DMS153 (cell line): ENCODE measurements around the gene PPP1R1A.

Experiments used
- DNase-seq: peaks from one replicate; lab custom pipeline; 2025; lab: John Stamatoyannopoulos, UW

PPP1R1A gene

DNA sequence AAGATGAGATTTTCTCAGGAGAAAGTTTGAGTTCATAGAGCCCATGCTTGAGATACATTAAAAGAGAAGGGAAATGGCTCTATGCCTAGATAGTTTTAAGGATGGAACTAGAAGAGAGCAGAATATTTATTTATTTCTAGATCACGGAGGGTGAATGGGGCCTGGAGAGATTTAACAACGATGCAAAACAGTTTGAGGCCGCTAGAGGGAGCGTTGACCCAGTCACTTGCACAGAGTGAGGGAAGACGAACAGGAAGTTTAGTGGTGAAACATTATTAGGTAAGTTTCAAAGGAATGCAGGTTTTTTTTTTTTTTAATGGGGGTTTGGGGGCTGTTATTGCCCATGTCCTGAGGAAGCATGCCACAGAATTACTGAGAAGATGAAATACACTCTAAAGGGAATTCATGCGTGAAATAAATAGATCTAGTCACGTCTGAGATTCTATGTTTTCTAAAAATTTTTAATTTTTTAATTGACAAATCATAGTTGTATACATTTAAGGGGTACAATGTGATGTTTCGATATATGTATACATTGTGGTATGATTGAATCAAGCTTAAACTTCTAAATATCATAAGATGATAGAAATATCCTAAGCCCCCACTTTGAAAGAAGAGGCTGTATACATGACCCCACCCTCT, 14.8 kb upstream of the PPP1R1A start:
- no peak for DNase-seq

DNA sequence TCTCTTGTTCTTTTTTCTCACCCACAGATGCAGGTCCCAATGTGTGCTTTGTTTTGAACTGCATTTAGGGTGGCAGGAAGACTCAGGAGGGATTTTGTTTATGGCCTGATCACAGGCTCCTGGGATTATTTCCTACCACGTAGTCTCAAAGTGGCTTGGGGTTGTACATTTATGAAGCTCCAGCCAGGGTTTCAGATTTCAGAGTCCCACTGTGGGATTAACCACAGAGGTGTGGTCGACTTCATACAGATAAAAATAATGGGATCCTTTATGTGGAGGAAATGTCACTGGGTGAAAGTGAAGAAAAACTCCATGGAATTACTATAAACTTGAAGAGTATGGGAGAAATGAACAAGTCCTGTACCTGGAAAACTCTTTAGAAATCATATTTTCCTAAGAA, 14.2 kb upstream of the PPP1R1A start:
- no peak for DNase-seq

DNA sequence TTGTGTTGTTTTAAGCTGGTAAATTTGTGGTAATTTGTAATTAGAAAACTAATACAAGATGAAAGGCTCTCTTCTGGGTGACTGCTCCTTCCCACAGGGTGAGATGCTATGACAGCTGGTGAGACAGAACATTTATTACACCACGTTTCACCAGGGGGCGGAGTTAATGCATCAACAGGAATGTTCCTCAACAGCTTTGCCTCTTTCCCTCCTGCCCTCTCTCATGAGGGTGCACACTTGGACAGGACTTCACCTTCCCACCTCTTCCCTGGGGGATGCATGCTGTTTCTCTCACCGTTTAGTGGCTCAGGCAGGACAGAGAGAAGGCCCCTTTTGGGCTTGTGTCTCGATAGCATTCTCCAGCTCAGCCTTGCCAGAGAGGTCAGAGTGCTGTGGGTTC, 13.4 kb upstream of the PPP1R1A start:
- no peak for DNase-seq

DNA sequence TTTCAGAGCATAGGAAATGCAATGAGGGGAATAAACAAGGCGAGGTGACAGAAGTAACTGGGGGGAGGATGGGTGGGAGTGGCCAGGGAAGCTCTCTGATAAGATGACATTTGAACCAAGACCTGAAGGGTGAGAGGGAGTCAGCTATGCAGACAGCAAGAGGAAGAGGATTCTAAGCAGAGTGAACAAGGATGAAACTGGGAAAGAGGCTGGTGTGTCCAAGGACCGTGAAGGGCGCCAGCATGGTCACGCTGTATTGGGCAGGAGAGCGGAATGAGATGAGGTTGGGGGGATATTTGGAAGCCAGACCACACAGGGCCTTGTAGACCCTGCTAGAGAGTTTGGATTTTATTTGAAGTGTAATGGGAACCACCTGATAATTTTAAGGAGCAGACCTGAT, 10.5 kb upstream of the PPP1R1A start:
- DNase-seq: no peak

DNA sequence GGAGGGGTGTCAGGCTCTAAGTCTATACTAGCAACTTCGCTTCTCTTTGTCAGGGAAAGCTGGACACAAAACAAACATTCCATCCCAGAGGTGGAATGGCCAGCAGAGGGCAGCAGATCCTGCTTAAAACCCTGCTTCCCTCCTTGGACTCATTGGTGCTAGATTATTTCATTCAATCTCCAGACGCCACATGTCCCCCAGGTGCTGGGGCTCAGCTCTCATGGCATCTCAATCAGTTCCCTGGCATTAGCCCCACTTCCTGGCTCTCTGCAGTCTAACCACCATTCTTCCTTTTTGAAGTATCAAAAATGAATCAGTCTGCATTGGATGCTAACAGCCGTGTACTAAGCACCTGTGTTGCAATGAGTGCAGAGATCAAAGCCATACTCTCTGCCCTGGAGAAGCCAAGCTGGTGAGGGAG, 8.1 kb upstream of the PPP1R1A start:
- no peak for DNase-seq

DNA sequence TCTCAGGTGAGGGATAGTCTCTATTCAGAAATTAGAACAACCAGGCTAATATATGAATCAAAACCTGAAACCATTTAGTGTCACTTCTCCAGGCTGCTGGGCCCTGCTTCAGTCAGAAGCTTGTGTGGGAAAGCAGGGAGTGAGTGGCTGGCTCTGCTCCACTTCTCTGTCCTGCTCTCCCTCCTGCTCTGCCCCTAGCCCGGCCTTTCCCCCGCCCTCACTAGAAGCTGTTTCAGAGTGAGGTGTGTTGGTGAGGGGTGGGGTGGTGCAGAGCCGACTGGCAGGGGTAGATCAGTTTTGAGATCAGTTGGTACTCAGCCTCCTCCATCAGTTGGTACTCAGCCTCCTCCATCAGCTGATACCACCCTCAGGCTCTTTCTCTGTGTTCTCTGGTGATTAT, 7.0 kb upstream of the PPP1R1A start:
- no peak for DNase-seq

DNA sequence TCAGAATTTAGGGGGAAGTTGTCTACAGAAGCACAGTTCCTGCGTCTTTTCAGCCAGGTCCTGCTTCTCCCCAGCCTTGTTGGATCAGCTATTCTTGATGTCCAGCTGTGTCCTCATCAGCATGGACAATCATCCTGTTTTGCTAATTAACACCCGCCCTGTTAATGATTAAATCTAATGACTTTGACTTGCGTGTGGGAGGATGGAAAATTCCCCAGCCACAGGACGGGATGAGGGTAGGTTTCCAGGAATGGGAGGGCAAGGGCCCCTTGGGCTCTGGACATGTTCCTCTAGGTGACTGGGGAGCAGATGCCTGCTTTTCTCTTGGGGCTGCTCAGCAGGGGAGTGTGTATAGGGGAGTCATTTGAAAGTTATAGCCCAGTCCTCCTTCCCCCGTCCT, 5.3 kb upstream of the PPP1R1A start:
- DNase-seq: no peak

DNA sequence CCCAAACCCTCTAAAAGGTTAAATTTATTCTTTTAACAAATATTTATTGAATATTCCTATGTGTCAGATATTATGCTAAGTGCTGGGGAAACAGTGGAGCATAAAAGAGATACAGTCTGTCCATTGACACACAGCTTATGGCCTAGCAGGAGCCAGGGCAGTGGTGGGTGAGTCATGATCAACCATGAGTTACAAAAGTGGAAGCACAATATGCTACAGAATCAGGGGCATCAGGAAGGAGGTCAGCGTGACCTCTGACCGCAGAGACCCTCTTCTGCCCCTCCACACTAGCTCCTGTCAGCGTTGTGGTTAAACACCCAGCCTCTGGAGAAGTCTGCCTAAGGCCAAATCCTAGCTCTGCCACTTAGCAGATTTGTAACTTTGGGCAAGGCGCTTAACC, 4.7 kb upstream of the PPP1R1A start:
- DNase-seq: no peak

DNA sequence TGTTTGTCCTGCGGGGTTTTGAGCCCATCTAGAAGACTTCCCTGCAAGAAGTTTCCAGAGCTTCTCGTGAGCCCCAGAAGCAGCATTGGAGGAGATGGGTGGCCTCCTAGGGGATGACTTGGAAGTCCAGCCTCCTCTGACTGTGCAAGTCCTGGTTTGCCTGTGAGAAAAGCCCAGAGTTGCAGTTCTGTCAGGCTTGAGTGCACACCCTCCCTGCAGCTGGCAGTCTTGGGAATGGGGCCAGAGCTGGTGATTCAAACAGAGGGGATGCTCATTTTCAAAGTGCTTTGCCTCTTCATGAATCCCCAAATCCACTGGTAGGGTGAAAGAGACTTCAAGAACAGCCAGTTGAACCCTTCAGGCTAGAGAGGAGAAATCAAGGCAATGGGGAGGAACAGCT, 3.9 kb upstream of the PPP1R1A start:
- no peak for DNase-seq

DNA sequence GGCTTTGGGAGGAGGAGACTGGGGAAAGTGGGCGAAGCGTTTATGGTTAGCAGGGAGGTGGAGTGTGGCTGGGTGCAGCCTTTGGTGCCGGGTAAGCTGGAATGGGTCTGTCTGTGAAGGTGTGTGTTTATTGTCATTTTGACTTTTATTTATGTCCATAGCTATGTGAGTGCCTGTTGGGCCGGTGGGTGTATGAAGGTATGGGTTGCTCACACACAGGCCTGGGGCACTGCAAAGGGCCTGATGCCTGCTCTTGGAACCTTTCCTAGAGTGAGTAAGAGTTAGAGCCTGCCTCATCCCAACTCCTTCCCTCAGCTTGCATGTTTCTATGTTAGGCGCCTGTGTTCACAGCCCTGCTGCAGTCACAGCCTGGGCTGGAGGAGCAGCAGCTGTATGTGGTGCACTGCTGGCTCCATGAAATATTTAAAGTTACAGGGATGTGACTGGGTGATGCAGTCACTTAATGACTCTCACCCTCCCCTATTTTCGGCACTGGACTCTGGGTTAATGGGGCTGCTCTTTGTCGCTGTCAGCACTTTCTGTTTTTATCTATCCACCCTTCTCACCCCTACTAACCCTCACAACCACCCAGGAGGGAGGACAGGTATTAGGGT, 2.6 kb upstream of the PPP1R1A start:
- DNase-seq: no peak

DNA sequence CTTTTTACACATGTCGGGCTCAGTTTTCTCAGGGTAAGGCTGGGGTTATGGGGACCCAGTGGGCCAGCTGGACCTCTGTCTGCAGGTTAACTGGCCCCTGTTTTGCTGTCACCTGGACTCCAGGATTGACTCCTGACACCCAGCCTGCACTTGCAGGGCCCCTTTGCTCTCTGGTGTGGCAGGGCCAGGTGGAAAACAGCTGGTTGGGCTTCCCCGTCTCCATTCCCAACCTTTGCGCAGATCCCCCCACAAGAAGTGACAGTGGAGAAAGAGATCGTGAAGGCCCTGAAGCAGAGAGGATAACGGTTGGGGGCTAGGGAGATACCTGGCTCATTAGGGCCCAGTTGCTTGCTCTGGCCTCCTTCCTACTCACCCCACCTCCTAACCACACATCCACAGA, 1.5 kb upstream of the PPP1R1A start:
- no peak for DNase-seq

DNA sequence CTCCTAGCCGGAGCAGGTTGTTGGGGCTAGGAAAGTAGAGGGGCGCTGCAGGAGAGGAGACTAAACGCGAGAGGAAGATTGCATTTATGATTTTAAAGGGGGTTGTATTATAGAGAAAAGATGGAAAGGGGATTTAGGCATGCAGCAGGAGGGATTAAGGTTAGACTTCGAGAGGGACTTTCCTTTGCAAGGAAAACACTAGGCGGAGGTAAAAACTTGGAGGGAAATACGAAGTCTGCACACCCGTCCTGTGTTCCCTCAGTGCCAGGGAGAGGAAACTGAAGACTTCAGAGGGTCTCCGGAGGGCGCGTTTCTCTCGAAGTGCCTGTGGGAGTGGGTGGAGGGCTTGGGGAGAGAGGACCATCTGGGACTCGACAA, 420 bp upstream of the PPP1R1A start:
- no peak for DNase-seq

DNA sequence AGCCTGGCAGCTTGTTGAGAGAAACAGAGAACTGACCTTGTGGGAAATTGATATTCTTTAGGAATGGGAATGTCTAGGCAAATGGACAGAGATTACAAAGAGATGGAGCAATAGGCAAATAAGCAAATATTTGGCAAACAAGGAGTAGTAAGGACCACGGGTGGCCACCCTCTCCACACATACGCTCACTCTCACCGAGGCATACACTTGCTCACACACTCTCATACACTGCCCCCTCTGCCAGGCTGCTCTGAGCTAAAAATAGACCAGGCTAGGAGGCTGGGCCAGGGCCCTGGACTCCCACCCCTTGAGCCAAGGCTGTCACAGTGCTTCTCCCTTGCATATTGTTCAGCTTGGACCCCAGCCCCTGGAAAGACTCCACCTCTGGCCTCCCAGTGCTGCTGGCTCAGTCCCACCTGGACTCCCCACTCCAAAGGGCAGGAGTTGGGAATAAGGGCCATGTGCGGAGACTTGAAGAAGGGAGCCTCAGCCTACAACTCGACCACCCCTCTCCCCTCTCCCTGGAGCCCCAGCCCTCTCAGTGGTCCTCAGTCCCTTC, 1.1 kb downstream of the PPP1R1A start:
- DNase-seq: no peak

DNA sequence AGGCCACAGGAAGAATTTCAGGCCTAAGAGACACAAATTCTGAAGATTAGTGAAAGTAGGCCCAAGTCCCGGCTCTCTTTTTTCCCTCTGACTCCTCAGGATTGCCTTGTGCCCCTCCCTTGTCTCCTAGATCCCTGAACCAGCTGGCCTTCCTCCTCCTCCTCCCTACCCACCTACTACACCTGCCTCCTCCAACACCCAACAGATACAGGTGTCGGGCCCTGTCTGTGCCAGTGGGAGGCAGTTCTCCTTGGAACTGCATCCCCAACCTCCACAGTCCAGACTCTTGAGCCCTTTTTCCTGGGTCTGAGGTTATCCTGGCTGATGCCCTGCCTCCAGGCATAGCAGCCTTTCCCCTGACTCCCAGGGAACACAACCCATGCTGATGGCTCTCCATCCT, 1.8 kb downstream of the PPP1R1A start:
- no peak for DNase-seq

DNA sequence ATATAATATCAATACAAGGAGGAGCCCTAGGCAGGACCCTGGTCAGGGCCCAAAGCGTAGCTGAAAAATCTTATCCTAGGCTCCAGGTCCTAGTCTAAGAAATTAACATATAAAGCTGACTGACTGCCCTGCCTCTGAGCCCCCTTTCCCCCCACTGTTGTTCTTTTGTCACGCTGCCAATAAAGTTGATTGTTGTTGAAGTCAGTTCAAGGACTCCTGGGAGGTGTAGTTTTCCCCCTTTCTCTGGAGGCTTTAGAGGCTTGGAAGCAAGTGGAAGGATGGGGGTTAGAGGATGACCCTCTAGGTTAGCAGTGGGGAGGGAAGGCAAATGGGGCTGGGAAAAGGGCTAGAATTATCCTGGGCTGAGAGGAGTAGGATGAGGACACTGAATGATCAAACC, 3.2 kb downstream of the PPP1R1A start:
- no peak for DNase-seq

DNA sequence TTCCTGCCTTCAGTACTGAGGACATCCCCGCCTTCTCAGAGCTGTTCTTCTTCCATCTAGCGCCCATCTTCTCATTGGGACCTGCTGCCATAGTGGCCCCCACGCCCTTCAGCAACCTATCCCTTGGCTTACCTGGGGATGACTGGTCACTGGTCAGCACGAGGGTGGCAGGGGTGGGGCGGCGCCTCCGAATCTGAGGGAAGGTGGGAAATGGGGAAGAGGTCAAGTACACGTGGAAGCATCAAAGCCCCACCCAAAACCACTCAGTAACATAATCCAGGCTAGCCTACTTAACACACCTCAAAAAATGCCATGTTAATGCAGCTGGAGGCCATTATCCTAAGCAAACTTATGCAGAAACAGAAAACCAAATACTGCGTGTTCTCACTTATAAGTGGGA, 4.3 kb downstream of the PPP1R1A start:
- no peak for DNase-seq

DNA sequence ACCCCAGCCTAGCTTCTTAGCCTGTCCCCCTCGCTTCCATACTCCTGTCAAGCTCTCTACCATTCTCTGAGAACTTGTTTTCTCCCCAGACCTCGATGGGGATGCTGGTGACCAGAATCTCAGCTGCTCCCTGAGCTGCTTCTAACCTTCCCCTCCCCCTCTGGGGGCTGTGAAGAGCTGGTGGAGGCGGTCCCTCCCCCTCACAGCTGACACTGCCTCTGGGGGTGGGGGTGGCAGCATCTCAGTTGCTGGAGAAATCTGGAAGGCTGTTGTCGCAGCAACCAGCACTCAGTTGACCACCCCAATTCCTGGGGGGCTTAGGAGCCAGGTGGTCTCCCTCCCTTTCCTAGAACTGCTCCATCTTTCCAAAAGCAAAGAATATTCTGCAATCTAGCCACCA, 4.7 kb downstream of the PPP1R1A start:
- no peak for DNase-seq

DNA sequence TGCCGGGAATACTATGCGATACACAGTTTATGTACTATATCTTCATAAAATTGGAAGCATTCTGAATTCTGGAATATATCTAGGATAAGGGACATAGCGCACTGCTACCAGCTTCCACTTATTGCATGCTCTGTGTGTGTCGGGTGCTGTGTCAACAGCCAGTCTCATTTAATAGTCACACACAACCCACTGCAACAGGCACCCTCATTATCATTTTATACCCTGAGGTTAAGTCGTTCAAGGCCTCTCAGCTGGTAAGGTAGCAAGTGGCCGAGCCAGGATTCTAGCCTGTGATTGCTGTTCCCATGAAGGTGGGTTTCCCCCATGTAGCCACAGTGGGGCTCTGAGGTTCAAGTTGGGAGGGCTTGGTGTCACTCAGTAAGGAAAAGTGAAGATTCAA, 7.0 kb downstream of the PPP1R1A start:
- no peak for DNase-seq

DNA sequence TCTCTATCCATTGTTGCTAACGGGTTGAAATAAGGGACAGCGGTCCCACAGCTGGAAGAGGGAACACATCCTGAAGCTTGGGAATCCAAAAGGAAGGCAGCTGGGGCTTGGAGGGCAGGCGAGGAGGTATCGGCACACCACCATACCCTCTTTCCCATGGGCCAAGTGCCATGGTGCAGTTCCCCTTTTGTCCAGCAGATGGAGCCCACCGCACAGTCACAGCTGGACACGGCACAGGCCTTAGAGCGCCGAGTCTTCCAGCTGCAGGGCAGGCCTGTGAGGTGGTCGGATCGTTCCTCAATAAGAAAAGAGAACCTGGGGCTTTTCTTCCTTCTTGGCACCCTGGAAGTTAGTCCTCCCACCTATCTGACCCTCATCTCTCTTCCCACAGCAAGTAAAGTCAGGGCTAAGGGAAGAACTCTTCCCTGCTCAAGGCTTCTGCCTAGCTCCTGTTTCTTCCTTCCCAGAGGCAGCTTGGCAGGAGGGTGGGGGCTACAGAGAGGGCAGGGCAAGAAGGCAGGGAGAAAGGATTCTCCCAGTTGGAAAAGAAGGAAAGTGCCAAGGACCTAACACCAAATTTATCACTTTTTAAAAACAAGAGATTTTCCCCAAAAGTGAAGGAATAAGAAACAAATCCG, 8.6 kb downstream of the PPP1R1A start:
- DNase-seq: peak; percentile 4

DNA sequence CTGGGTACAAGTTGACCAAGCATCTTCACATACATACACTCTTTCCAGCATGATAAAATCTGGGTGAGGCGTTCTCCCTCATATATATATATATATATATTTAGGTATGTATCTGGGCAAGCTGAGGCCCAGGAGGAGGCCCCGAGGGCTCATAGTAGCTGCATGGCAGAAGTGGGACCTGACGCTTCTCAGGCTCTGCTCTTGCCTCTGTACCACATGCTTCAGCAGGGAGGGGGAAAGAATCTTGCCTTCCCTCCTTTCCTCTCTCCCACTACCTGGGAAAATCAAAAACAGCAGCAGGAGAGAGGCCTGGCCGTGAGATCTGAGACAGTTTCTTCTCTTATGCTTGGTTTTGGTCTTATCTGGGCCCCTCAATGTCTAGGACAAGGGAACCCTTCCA, 9.2 kb downstream of the PPP1R1A start:
- DNase-seq: no peak

DNA sequence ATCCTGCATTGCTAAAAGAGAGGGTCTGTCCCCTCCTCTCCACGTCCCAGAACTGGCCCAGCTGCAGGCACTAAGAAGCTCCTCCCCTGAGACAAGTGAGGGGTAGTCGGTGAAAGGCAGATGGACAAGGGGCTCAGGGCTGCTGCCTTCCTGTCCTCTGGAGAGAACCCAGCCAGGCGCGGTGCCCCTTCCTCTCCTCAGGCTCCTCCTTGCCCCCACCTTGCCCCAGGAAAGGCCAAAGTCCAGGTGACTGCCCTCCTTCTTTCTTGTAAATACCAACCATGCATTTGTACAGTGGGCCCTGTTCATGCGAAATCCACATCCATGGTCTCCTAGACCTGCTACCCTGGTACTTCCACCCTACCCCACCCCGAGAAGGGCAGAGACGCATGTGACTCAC, 9.7 kb downstream of the PPP1R1A start:
- no peak for DNase-seq

DNA sequence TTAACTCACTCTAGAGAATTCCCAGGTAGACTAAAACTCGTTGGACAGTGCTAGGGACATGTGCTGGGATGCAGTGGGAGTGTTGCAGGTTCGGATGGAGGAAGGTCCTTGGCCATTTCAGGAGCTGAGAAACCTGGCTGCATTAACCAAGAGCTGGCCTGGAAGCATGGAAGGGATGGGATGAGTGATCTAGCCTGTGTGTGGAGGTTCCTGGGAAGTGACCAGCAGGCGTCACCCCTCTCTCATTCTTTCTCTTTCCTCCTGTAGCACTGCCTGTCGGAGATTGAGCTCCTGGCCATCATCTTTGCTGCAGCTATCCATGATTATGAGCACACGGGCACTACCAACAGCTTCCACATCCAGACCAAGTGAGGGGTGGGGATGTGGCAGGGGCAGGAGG, 15.6 kb downstream of the PPP1R1A start:
- no peak for DNase-seq
